Ammon's horn (tissue), 1 donor: Measurements from ENCODE around the gene KDM4C.
"Not testable (repeated sequence)": the region's sequence is repeated elsewhere in the genome, so short reads cannot be mapped to it uniquely, and the experiment has no call there.

Experiments used
- DNase-seq: peaks from one replicate; pipeline ENCODE4 v3.0.0-alpha.2; 2016; ENCODE audit warnings: low spot score

KDM4C gene

GRCh38 chr9:6757456-6758247 lies at the start of gene KDM4C:
Gene KDM4C (plus strand): TSS chr9:6757973. CDS start chr9:6792989, 35,016 bp downstream.
- DNase-seq, result peak; percentile 96

DNA sequence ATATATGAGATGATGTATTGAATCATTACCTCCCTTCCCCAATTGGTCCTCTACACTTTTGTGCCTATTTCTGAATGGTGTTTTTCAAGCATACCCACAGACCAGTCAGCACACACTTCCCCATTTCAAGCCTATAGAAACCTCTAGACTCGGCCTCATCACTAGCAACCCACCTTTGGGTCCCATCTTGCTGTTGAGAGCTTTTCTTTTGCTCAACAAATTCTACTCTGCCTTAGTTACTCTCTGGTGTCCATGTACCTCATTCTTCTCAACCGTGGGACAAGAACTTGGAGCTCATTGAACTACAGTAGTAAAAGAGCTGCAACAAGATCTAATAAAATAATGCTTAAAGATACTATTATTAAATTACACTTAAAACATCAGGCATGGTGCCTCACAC lies 49.0 kb upstream of the KDM4C start:
- no peak for DNase-seq

DNA sequence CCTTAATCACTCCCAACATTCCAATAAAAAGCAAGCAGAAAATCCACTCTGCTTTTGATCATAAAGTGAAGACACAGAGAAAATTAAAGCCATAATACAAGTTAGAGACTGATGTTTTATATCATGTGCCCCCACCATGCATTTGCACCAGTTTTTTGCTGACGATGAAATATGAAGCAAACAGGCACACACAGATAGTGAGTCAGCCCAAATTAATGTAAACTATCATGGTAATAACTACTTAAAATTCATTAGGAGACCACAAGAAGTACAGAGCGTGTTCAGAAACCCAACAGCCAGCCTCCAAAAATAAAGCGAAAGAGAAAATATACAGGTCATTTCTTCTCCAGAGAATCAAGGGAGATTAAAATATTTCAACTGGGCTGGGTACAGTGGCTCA lies 46.4 kb upstream of the KDM4C start:
- DNase-seq, result no peak

- no peak for DNase-seq
Observed at GRCh38 chr9:6712041-6712440, 45.7 kb upstream of the KDM4C start.

- DNase-seq, result no peak
Observed at GRCh38 chr9:6714176-6714575, 43.6 kb upstream of the KDM4C start.

GRCh38 chr9:6715153-6715754 lies 42.5 kb upstream of the KDM4C start:
- not testable (repeated sequence) for DNase-seq

- no peak for DNase-seq
Observed at GRCh38 chr9:6715755-6716643, 41.8 kb upstream of the KDM4C start.

DNA sequence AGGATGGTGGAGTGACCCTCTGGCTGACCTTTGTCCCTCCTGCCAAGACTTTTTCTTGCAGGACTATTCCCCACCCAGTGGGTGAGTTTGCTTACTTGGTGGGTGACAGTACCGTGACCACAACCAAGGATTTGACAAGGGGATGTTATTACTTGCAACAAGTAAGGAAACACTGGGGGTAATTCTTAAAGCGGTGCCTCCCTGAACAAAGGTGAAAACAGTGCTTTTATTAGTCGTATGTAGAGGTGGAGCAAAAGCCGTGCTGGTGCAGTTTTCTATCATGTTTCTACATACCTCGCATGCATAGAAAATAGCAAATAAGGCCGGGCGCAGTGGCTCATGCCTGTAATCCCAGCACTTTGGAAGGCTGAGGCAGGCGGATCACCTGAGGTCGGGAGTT lies 41.0 kb upstream of the KDM4C start:
- DNase-seq, result no peak

- no peak for DNase-seq
Observed at GRCh38 chr9:6723881-6724420, 33.8 kb upstream of the KDM4C start.

- DNase-seq, result no peak
Observed at GRCh38 chr9:6733257-6733656, 24.5 kb upstream of the KDM4C start.

- no peak for DNase-seq
Observed at GRCh38 chr9:6733831-6734230, 23.9 kb upstream of the KDM4C start.

GRCh38 chr9:6735422-6735821 lies 22.4 kb upstream of the KDM4C start:
- no peak for DNase-seq

DNA sequence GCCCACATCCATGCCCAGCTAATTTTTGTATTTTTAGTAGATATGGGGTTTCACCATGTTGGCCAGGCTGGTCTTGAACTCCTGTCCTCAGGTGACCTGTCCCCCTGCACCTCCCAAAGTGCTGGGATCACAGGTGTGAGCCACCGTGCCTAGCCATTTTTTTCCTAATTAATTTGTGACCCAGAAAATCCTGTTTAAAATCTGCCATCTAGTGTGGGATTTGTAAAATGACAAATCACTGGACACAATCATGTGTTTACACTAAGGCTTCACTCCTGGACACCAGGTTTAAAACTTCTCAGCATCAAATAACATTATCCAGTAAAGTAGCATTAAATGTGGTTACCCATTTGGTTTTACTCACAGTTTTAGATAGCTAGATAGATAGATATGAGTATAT lies 18.6 kb upstream of the KDM4C start:
- DNase-seq, result no peak

GRCh38 chr9:6748861-6749260 lies 8.9 kb upstream of the KDM4C start:
- DNase-seq, result not testable (repeated sequence)

DNA sequence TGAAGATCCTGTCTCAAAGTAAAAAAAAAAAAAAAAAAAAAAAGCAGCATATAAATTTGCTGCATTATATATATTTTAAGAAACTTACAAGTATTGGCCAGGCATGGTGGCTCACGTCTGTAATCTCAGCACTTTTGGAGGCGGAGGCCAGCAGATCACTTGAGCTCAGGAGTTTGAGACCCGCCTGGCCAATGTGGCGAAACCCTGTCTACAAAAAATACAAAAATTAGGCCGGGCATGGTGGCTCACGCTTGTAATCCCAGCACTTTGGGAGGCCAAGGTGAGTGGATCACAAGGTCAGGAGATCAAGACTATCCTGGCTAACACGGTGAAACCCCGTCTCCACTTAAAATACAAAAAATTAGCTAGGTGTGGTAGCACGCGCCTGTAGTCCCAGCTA lies 2.9 kb upstream of the KDM4C start:
- not testable (repeated sequence) for DNase-seq

DNA sequence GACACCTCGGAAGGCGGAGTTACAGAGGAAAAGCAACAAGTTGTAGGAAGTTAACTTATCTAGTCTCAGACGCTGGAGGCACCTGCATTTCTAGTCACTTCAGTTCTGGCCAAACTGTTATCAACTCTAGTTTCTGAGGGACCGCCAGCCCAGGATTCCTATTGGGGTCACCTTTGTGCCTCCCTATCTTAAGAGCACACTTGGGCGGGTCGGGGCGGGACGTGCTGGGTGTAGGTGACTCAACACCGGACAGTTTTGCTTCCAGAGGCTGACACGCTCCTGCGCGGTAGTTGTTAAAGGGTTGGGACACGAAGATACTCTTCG lies 679 bp upstream of the KDM4C start:
- DNase-seq, result peak; percentile 74

DNA sequence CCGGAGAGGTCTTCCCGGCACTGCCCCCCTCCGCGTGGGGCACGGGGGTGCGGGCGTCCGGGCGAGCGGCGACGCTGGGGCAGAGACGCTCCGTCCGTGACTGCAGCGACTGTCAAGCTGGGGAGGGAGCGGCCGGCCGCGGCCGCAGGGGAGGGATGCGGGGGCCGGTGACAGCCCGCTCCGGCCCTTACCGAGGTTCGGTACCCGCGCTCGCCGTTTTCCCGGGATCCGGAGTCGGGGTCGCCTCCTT lies 400 bp downstream of the KDM4C start:
- no peak for DNase-seq

DNA sequence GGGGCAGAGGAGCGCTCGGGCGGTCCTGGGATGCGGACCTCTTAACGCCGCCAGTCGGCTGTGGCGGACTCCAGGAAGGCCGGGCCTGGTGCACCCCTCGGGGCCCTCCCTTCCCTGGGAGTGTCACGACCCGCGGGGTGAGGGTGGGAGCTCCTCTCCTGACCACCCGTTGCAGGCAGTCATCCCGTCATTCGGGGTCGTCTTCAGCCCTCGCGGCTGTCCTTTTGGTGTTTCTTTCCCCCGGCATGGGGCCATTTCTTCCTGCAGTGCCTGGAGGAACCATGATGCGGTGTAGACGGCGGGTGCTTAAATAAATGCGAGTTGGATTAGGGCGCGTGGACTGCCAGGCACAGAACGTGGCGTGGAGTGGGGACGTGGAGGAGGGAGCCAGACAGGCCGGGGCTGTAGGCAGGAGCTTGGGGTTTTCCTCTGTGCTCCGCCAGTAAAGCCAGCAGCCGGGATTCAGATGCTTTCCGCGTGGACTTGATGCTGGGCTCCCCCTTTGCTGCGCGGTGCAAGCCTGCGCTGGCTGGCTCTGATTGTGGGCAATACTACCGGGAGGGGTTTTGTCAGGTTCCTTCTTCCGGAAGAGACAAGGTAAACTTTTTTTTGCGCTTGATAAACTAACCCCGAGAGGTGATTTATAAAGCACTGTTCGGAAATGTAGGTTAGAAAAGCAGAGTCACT lies 868 bp downstream of the KDM4C start:
- peak; percentile 61 for DNase-seq

DNA sequence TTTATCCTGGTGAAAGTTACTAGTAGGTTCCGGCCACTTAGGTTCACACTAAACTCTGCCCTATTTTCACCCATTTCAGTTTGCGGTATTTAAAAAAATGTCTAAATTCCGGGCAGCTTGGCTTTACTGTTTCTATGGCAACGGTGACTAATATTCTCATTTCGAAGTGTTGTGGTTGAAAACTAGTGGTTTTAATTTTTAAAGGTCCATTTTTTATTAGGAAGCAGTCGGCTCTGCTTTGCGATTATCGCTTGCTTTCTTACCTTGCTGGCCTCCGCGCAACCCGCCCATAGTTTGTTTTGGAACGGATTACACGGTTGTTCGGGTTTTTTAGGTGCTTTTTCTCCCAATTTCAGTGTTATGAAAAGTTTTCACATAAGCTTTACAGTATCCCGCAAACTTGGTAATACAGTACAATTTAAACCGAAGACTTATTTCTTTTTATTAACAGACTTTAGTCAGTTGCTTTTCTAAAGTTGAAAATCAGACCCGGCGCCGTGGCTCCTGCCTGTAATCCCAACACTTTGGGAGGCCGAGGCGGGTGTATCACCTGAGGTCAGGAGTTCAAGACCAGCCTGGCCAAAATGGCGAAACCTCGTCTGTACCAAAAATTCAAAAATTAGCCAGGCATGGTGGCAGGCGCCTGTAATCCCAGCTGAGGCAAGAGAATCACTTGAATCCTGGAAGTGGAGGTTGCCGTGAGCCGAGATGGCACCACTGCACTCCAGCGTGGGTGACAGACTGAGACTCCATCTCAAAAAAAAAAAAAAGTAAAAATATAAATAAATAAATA lies 1.6 kb downstream of the KDM4C start:
- no peak for DNase-seq

DNA sequence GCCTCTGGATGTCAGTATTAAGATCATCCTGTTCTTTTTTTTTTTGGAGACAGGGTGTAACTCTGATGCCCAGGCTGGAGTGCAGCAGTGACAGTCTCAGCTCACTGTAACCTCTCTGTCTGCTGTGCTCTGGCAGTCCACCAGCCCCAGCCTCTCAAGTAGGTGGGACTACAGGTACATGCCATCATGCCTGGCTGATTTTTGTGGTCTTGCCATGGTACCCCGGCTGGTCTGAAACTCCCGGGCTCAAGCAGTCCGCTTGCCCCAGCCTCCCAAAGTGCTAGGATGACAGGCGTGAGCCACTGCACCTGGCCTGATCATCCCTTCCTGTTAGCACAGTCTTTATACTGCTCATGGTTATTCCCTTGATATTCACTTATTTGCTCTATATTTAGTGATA lies 3.5 kb downstream of the KDM4C start:
- no peak for DNase-seq

GRCh38 chr9:6763244-6763643 lies 5.5 kb downstream of the KDM4C start:
- DNase-seq, result no peak

- DNase-seq, result no peak
Observed at GRCh38 chr9:6764011-6764410, 6.2 kb downstream of the KDM4C start.
